Effector memory CD4-positive, alpha-beta T cell (primary cell): ENCODE measurements around the gene GUCA2A.

Experiments used
- DNase-seq, 3 donors: peaks; one replicate each; pipeline ENCODE4 v3.0.0-alpha.2; 2020
- H3K27ac ChIP-seq: 2 replicates; pipeline ENCODE4 v1.7.0; 2013; ENCODE audit warnings: mild to moderate bottlenecking, low read length, moderate library complexity; ENCODE audit not compliant: insufficient read depth, poor library complexity, severe bottlenecking
- H3K27me3 ChIP-seq: replicated peaks from 2 replicates; pipeline ENCODE4 v1.7.0; 2013; ENCODE audit warnings: mild to moderate bottlenecking, low read length; ENCODE audit not compliant: insufficient read depth, control insufficient read depth, poor library complexity, severe bottlenecking
- H3K36me3 ChIP-seq: 2 replicates; pipeline ENCODE4 v1.7.0; 2013; ENCODE audit warnings: mild to moderate bottlenecking, low read length, moderate library complexity; ENCODE audit not compliant: control insufficient read depth, insufficient read depth
- H3K4me1 ChIP-seq: 2 replicates; pipeline ENCODE4 v1.7.0; 2013; ENCODE audit warnings: low read length, mild to moderate bottlenecking; ENCODE audit not compliant: control insufficient read depth, insufficient read depth, poor library complexity, severe bottlenecking
- H3K4me3 ChIP-seq: 2 replicates; pipeline ENCODE4 v1.7.0; 2013; ENCODE audit warnings: low read length, low read depth, mild to moderate bottlenecking; ENCODE audit not compliant: insufficient read depth, poor library complexity, severe bottlenecking
- H3K9me3 ChIP-seq: 2 replicates; pipeline ENCODE4 v1.7.0; 2013; ENCODE audit warnings: mild to moderate bottlenecking, low read length, moderate library complexity; ENCODE audit not compliant: control insufficient read depth

The GUCA2A gene

DNA sequence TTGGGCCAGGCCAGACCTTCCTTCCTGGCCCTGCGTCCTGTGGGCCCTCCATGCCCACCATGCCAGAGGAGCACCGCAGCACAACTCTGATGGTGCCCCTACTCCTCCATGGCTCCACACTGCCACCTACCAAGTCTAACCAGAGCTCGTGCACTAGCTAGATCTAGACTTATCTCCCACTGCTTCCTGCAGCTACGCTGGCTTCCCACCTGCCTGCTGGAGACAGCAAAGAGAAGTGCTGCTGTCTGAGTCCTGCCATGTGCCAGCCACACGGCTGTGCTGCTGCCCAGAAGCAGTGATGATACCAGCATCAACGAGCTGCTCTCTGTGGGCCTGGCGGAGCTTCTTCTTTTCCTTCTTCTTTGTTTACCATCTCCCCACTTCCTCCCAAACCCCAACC lies 6.9 kb downstream of the GUCA2A start:
- Histone ChIP-seq H3K4me1 (no peaks in the 10 kb centered on the region), H3K9me3 (no peaks in the 10 kb centered on the region), H3K4me3 (no peak overlapping the region), H3K27me3 (no peaks in the 10 kb centered on the region), H3K36me3 (no peaks in the 10 kb centered on the region), H3K27ac (no peak overlapping the region)
- DNase-seq = no peak

DNA sequence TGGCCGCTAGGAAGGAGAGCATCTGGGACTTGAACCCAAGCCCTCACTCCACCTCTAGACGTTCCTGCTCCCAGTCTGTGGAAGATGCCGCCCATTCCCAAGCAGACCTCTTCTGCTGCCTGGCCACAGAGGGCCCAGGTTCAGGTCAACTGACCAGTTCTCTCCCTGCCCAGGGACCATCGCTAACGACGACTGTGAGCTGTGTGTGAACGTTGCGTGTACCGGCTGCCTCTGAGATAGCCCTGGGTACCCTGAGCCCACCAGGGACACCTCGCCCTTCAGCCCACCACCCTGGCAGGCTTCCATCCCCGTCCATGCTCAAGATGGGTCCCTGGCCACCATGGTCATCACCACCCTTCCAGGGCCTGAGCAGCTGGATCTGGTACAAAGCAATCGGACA lies 9.2 kb downstream of the GUCA2A start:
- no peaks in the 10 kb centered on the region for H3K4me1 ChIP-seq
- H3K9me3 ChIP-seq = no peaks in the 10 kb centered on the region
- H3K27me3 ChIP-seq = no peaks in the 10 kb centered on the region
- H3K4me3 ChIP-seq = no peak overlapping the region
- no peak for DNase-seq
- no peaks in the 10 kb centered on the region for H3K36me3 ChIP-seq
- no peak overlapping the region for H3K27ac ChIP-seq

DNA sequence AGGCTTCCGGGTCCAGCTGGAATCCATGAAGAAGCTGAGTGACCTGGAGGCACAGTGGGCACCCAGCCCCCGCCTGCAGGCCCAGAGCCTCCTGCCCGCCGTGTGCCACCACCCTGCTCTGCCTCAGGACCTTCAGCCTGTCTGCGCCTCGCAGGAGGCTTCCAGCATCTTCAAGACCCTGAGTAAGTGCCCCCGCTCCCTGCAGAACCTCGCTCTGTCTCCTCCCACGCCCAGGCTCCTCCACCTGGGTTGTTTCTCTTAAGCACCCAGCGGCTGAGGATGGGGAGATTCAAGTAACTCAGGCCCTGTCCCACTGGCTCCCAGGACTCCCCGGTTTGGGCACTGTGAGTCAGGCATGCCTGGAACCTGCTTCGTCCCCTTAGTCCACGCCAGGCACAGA lies 9.9 kb downstream of the GUCA2A start:
- Histone ChIP-seq H3K9me3 (no peaks in the 10 kb centered on the region), H3K27me3 (no peaks in the 10 kb centered on the region)

DNA sequence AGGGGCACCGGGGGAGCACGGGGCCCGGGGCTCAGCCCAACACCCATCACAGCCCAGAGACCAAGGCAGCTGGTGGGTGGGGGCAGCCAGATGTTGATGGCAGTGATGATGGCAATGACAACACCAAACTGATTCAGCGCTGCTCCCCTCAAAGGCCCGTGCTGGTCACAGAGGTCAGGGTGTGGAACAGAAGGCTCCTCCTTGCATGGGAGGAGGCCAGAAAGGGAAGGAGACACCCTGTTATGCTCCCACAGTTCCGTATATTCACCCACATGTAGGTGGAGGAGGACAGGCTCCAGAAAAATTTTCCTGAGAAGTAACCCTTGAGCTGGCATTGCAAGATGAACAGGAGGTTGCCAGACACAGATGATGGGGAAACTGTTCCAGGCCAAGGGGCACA lies 10.9 kb downstream of the GUCA2A start:
- Histone ChIP-seq H3K4me1 (no peaks in the 10 kb centered on the region), H3K27ac (no peak overlapping the region), H3K4me3 (no peak overlapping the region), H3K27me3 (no peaks in the 10 kb centered on the region), H3K36me3 (no peaks in the 10 kb centered on the region), H3K9me3 (no peaks in the 10 kb centered on the region)
- DNase-seq = no peak

More for the DNA sequence above, 9.9 kb downstream of the GUCA2A start:
- DNase-seq = no peak
- Histone ChIP-seq H3K4me1 (no peaks in the 10 kb centered on the region), H3K4me3 (no peak overlapping the region), H3K36me3 (no peaks in the 10 kb centered on the region), H3K27ac (no peak overlapping the region)

DNA sequence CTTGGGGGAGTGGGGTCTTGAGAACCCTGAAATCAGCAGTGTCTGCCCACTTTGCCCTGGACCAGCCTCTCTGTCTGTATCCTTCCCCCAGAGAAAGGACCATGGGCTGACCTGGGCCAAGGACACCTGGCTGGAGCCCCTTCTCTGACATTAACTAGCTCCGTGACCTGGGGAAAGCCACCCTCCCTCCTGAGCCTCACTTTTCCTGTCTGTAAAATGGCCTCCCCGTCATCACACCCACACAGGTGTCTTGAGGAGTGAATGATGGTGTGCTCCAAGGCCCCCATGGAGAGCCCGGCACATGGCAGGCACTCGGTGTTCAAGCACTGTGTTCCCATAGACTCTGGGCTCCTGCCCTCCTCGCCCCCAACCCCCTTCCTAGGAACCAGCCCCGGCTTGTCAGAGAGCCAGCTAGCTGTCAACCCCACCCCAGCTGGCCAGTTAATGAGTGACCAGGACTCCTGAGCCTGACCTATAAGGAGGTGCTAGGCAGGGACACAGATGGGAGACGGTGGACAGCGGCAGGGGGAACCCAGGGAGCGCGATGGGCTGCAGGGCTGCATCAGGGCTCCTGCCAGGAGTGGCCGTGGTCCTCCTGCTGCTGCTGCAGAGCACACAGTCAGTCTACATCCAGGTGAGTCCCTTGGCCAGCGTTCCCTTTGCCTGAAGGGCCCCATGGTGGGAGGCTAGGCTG lies 11.5 kb downstream of the GUCA2A start, which contains the start of gene GUCA2B:
Gene GUCA2B, plus strand, starts transcription at position 504 of the 694 bp plus-strand sequence. Its CDS starts 41 bp downstream, at position 545.
- DNase-seq = no peak
- Histone ChIP-seq H3K27me3 (no peaks in the 10 kb centered on the region), H3K27ac (no peak within 1 kb of the TSS), H3K4me3 (no peak within 1 kb of the TSS), H3K4me1 (no peaks in the 10 kb centered on the region), H3K36me3 (no peaks in the 10 kb centered on the region), H3K9me3 (no peaks in the 10 kb centered on the region)

DNA sequence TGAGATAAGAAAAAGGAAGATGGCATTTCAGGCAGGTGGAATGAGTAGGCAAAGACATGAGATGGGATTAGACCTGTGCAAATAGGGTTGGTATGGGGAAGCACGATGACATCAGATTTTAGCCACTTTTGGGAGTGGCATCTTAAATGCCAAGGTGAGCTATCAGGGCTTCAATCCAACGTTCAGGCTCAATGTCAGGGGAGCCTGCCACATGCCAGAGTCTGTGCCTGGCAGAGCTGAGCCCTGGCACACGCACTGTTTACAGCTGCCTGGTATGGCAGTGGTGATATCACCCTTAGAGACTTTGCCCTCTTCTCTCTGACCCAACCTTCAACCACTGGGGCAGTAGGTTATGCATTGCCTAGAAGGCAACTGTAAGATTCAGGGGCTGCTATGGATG lies 12.4 kb downstream of the GUCA2A start:
- Histone ChIP-seq H3K4me1 (no peaks in the 10 kb centered on the region), H3K4me3 (no peak overlapping the region), H3K9me3 (no peaks in the 10 kb centered on the region), H3K27me3 (no peaks in the 10 kb centered on the region), H3K27ac (no peak overlapping the region), H3K36me3 (no peaks in the 10 kb centered on the region)
- DNase-seq = no peak

DNA sequence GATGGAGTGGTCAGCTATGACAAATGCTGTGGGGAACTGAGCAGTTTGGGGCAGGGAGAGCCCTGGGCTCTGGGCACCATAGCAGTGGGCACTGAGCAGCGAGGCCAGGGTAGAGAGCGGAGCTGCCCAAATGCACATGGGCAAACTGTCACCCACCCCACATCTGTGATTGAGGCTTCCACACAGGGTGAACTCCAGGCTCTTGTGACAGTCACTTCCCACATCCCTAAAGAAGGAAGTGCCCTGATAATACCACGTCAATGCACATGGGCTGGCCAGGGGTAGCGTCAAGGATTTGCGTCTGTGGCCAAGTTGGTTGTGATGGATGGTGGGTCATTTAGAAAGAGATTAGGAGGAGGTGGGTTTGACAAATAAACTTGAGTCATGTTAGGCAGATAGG lies 13.9 kb downstream of the GUCA2A start:
- H3K9me3 ChIP-seq = no peaks in the 10 kb centered on the region
- peaks cover 5% of the 10 kb centered on the region for H3K27me3 ChIP-seq
- no peaks in the 10 kb centered on the region for H3K36me3 ChIP-seq
- no peak overlapping the region for H3K4me3 ChIP-seq
- DNase-seq = no peak
- no peak overlapping the region for H3K27ac ChIP-seq
- H3K4me1 ChIP-seq = no peaks in the 10 kb centered on the region

DNA sequence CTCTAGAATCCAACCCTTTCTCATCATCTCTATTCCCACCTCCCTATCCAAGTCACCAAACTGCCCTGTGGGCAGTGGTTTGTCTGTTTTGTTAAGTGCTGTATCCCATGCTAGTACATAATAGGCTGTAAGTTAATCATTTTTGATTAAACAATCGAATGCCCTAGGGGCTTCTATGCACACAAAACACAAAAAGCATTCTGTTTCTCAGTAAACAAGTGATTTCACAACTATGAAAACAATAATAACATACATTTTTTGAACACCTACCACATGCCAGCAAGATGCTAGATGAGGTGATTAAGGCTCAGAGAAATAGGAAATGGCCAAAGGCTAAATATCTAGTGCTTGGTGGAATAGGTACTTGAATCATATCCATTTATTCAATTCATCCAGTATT lies 16.4 kb downstream of the GUCA2A start:
- Histone ChIP-seq H3K27ac (no peak overlapping the region), H3K9me3 (no peaks in the 10 kb centered on the region), H3K36me3 (no peaks in the 10 kb centered on the region), H3K4me3 (no peak overlapping the region), H3K27me3 (peaks cover 8% of the 10 kb centered on the region), H3K4me1 (no peaks in the 10 kb centered on the region)
- DNase-seq = no peak

DNA sequence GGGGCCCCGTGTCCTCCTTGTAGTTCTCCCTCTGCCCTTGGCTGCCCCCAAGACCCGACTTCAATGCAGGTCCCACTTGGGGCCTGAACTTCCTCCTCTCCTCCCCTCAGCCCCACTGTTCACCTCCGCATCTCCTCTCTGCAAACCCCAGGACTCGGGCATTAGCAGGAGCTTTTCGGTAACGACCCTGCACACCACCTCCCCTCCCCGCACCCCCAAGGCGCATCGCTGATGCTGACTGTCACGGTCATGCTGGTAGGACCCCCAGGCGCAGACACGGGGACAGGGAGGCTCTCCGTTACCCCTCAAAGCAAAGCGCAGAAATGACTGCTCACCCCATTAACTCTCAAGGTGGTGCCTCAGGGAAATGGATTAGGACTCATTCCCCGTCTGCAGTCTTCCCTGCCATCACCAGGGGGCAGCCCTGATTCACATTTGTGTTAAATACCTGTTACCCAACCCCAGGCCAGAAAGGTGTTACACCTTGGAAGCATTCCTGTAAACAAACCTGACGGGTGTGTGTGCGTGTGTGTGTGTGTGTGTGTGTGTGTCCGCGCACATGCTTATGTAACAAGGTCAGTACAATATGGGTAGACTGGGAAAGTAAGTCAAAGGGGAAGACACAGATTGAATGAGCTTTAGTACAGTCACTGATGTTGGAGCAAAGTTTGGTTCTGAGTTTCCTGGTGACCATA lies 17.8 kb downstream of the GUCA2A start:
- DNase-seq = peak; percentile 28 to 48 (median 41)
- H3K27me3 ChIP-seq = peaks cover 8% of the 10 kb centered on the region
- no peaks in the 10 kb centered on the region for H3K4me1 ChIP-seq
- no peak overlapping the region for H3K27ac ChIP-seq
- no peaks in the 10 kb centered on the region for H3K9me3 ChIP-seq
- no peaks in the 10 kb centered on the region for H3K36me3 ChIP-seq
- H3K4me3 ChIP-seq = no peak overlapping the region

DNA sequence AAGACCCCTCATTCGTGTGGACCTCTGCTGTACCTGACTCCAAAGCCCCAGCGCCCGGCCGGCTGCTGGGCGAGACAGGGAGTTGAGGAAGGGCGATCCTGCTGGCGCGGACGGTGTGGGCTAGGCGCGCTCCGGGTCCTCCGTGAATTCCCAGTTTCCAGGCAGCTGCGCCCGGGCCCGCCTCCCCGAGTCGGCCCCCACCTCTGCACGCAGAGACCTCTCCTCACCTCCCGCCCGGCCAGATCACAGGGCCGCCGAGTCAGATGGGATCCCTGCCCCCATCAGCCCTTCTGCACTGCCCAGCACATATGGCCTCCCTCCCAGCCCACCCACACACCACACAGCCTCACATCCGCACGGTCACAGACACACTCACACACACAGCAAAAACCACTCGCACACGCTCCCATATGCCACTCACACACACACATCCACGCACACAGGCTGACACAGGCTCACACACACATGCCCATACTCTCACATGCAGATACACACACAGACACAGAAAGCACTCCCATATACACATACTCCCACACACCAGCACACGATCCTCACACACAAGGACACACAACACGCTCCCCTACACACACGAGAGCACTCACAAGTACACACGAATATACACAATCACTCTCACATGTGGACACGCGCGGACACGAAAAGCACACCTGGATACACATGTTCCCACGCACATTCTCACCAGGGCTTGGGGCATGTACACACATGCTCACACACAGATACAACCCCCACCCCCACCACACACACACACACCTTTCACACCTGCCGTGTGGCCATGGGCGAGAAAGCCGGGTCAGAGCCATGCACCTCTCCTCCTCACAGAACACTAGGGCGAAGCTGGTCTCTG lies 18.6 kb downstream of the GUCA2A start:
- H3K4me1 ChIP-seq = no peaks in the 10 kb centered on the region
- no peaks in the 10 kb centered on the region for H3K9me3 ChIP-seq
- no peak for DNase-seq
- no peaks in the 10 kb centered on the region for H3K36me3 ChIP-seq
- no peak overlapping the region for H3K4me3 ChIP-seq
- no peak overlapping the region for H3K27ac ChIP-seq
- peaks cover 8% of the 10 kb centered on the region for H3K27me3 ChIP-seq
